Uterus (tissue), 4 donors: Measurements from ENCODE around the gene PPP1R9A. TPM values are rescaled to one million over a fixed set of nuclear protein-coding genes. Genes with fewer than 3 reads are reported as not detected.

Experiments used
- DNase-seq, 2 donors: peaks; one replicate each; pipeline ENCODE4 v3.0.0-alpha.2; 2019 to 2020
- H3K27ac ChIP-seq, 2 donors: fragments of 200-600 bp; sonication (generic); 1 replicate in 1 of 2; 2 replicates in 1 of 2; pipeline ENCODE4 v1.5.1; 2016 to 2018
- H3K27me3 ChIP-seq, 2 donors: fragments of 200-600 bp; sonication (generic); one replicate each; pipeline ENCODE4 v1.5.1; 2018 to 2019; ENCODE audit warnings: control low read depth in 1 of 2
- H3K36me3 ChIP-seq, 2 donors: fragments of 200-600 bp; sonication (generic); one replicate each; pipeline ENCODE4 v1.5.1; 2019; ENCODE audit warnings: control low read depth in 1 of 2
- H3K4me1 ChIP-seq, 2 donors: fragments of 200-600 bp; sonication (generic); one replicate each; pipeline ENCODE4 v1.5.1; 2018 to 2019; ENCODE audit warnings: control low read depth in 1 of 2
- H3K4me3 ChIP-seq, 2 donors: fragments of 200-600 bp; sonication (generic); 1 replicate in 1 of 2; 2 replicates in 1 of 2; pipeline ENCODE4 v1.5.1; 2018 to 2019; ENCODE audit warnings: mild to moderate bottlenecking in 1 of 2
- H3K9me3 ChIP-seq, 2 donors: fragments of 200-600 bp; sonication (generic); one replicate each; pipeline ENCODE4 v1.5.1; 2019; ENCODE audit warnings: control low read depth in 1 of 2
- CTCF ChIP-seq, 4 experiments: fragments of 200-600 bp in 2 of 4; fragments of 450-650 bp in 2 of 4; sonication (generic) in 2 of 4; IDR thresholded peaks; one replicate each; pipeline ENCODE4 v1.5.1; 2016 to 2019; ENCODE audit warnings: antibody characterized with exemption in 4 of 4, mild to moderate bottlenecking in 2 of 4, moderate library complexity in 1 of 4
- POLR2A ChIP-seq, 2 donors: fragments of 450-650 bp; IDR thresholded peaks; one replicate each; pipeline ENCODE4 v1.6.1; 2016; ENCODE audit warnings: antibody characterized with exemption in 2 of 2, mild to moderate bottlenecking in 1 of 2, moderate library complexity in 1 of 2
- intact Hi-C: fragments of 100-400 bp; cut with DNase I; formaldehyde crosslinking; loops from one replicate; pipeline ENCODE4 v1.15.1; 2023; ENCODE audit warnings: low total_unique reads
- total RNA-seq, 4 donors: library from RNA; depleted of rRNA in 3 of 4; stranded (reverse); fragments of >200 nt in 3 of 4; gene quantifications; one replicate each; pipeline versions ENCODE4 v1.1.0 to v1.2.4, GENCODE V29; 2014 to 2023
- donor health status: DM: yes; HTN: yes; CAD: no.

PPP1R9A gene
- total RNA-seq, 4 donors from 2014 or later, result 5.3 to 39.6 (median 15.0) TPM

DNA sequence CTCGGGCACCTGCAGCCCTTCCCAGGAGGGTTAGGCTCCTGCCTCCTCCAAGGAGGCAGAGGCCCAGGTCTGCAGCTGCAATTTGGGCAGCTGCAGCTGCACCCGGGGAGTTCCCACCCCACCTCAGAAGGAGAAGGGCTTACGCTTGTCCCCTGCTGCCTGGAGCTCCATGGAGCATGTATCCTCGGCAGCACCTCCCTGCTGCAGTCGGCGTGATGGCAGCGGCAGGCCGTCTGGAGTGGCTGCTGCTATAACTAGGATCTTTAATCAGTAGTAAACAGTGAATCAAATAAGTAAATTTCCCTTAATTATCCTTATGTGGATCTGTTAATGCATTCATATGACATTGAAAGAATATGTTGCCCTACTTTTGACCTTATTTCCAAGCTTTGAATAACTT, 250.0 kb downstream of the PPP1R9A start:
- Histone ChIP-seq H3K4me3 (no peak overlapping the region), H3K9me3 (no peaks in the 10 kb centered on the region), H3K4me1 (no peaks in the 10 kb centered on the region), H3K36me3 (no peaks in the 10 kb centered on the region), H3K27me3 (no peaks in the 10 kb centered on the region), H3K27ac (no peak overlapping the region)
- no peak for DNase-seq
- TF ChIP-seq POLR2A (IDR thresholded peaks at IDR 0.05), result no peak
- no peak for TF ChIP-seq CTCF (IDR thresholded peaks at IDR 0.05)
- intact Hi-C loops, result no loop called here

DNA sequence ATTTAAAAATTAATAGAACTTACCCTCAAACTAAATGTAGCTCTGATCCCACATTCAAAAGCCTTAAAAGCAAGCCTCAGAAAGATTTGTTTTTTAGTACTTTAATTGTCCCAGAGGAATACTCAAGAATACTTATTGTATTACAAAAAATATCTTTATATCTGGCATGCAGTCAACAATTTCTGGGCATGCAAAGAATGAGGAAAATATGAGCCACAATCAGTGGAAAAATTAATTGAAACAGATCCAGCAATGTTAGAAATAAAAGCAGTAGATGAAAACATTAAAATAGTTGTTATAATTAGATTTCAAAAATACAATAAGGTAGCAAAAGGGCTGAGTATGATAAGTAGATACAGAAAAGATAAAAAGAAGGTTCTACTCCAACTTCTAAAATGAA, 262.3 kb downstream of the PPP1R9A start:
- no peak for DNase-seq
- intact Hi-C loops, result no loop called here
- H3K9me3 ChIP-seq, result no peaks in the 10 kb centered on the region

DNA sequence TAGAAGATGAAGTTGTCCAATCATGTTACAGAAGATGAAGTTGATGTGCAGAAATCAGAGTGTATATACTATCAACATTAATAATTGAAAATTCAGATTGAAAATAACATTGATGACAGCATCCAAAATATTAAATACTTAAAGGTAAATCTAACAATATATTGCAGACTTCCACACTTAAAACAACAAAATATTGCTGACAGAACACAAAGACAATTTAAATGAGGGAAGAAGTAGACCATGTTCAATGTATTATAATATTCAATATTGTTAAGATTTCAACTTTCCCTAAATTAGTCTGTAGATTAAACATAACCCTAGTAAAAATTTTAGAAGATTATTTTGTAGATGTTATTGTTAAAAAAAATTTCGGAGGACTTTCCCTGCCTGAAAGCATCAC, 265.0 kb downstream of the PPP1R9A start:
- Histone ChIP-seq H3K4me1 (no peaks in the 10 kb centered on the region), H3K27ac (no peak overlapping the region), H3K36me3 (no peaks in the 10 kb centered on the region), H3K27me3 (no peaks in the 10 kb centered on the region), H3K9me3 (no peaks in the 10 kb centered on the region), H3K4me3 (no peak overlapping the region)
- intact Hi-C loops, result no loop called here
- TF ChIP-seq POLR2A (IDR thresholded peaks at IDR 0.05), result no peak
- no peak for TF ChIP-seq CTCF (IDR thresholded peaks at IDR 0.05)
- no peak for DNase-seq

More for the DNA sequence above, 262.3 kb downstream of the PPP1R9A start:
- no peak for TF ChIP-seq POLR2A (IDR thresholded peaks at IDR 0.05)
- TF ChIP-seq CTCF (IDR thresholded peaks at IDR 0.05), result no peak
- Histone ChIP-seq H3K4me3 (no peak overlapping the region), H3K27ac (no peak overlapping the region), H3K4me1 (no peaks in the 10 kb centered on the region), H3K27me3 (no peaks in the 10 kb centered on the region), H3K36me3 (no peaks in the 10 kb centered on the region)

DNA sequence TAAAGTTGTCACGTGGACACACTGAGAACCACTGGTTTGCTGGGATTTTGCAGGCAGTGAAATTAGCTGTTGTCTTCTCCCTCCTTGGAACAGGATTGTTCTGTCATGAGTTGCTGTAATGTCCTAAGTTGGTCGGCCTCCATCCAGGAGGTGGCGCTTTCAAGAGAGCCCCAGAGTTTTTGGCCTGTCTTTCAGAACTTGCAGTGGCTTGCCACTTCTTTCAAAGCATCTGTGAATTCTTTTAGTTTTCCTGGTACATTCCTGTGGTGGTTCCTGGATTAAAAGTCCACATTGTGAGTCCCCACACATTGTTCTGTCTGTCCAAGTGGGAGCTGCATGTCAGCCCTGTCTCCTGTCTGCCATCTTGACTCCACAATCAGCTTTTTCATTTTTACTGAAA, 283.1 kb downstream of the PPP1R9A start:
- H3K27me3 ChIP-seq, result no peaks in the 10 kb centered on the region
- TF ChIP-seq CTCF (IDR thresholded peaks at IDR 0.05), result no peak
- TF ChIP-seq POLR2A (IDR thresholded peaks at IDR 0.05), result no peak
- H3K4me3 ChIP-seq, result no peak overlapping the region
- no peaks in the 10 kb centered on the region for H3K4me1 ChIP-seq
- DNase-seq, result no peak
- H3K9me3 ChIP-seq, result no peaks in the 10 kb centered on the region
- H3K36me3 ChIP-seq, result no peaks in the 10 kb centered on the region
- H3K27ac ChIP-seq, result no peak overlapping the region
- intact Hi-C loops, result no loop called here

DNA sequence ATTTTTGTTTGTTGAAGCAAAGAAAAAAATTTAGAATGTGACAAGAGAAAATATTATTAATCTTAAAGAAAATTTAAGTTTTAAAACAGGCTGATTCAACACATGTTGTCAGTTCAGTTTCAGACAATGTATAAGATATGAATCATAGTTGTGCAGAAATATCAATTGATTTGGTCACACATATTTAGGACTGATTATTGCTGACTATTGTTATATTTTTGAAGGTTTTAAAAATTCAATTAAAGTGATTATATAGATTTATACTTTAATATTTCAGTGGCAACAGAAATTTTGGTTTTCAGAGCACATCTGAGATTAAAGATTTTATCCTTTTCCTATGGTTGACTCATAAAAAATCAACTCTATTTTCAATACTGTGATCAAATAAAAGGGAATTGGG, 284.4 kb downstream of the PPP1R9A start:
- no peaks in the 10 kb centered on the region for H3K27me3 ChIP-seq
- no peak for DNase-seq
- H3K9me3 ChIP-seq, result no peaks in the 10 kb centered on the region
- intact Hi-C loops, result no loop called here
- no peaks in the 10 kb centered on the region for H3K4me1 ChIP-seq
- TF ChIP-seq POLR2A (IDR thresholded peaks at IDR 0.05) (no peak), CTCF (IDR thresholded peaks at IDR 0.05) (no peak)
- no peaks in the 10 kb centered on the region for H3K36me3 ChIP-seq
- H3K4me3 ChIP-seq, result no peak overlapping the region
- no peak overlapping the region for H3K27ac ChIP-seq
